Epithelial cell of prostate (primary cell): ENCODE measurements around the gene WIPF1.
A peak's percentile ranks its signal among the peaks of the same experiment; 100 is the strongest.

Experiments used
- DNase-seq: peaks from one replicate; pipeline ENCODE4 v3.0.0-alpha.2; 2011; ENCODE audit warnings: low read depth, low spot score
- H3K27ac ChIP-seq: fragments of 450-650 bp; 2 replicates; pipeline ENCODE4 v1.5.1; 2017; ENCODE audit warnings: mild to moderate bottlenecking

WIPF1 gene

DNA sequence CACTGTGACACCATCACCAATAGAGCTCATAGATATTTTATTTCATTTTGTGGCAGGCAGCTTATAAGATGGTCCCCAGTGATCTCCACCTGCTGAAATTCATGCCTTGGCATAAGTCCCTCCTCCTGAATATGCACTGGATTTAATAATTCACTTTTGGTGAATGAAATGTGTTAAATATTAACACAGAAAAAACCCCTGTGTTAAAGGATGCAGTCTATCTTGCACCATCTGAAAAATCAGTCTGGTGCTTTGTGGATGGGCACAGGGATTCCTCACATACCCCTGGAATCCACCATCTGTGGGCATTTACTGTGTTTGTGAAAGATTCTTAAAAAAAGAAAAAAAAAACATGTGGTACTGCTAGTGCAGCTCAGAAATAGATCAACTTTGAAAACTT lies 26.1 kb upstream of the WIPF1 start:
- no peak overlapping the region for H3K27ac ChIP-seq
- DNase-seq: no peak

DNA sequence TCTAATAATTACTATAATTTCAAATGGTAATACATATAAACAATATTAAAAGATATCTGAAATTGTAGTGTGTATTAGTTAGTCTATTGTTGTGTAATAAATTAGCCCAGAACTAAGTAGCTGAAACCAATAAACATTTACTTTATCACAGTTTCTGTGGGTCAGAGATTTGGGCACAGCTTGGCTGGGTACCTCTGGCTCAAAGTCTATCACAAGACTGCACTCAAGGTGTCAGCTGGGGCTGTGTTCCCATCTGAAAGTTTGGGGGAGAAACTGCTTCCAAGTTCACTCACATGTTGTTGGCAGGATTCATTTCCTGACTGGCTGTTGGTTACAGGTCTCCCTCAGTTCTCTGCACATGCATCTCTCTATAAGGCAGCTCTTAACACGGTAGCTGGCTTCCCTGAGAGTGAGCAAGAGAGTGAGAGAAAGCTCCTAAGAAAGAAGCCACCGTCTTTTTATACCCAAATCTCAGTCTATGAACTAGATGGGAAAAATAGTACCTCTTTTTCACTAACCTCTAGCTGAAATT lies 25.6 kb upstream of the WIPF1 start:
- no peak for DNase-seq
- no peak overlapping the region for H3K27ac ChIP-seq

DNA sequence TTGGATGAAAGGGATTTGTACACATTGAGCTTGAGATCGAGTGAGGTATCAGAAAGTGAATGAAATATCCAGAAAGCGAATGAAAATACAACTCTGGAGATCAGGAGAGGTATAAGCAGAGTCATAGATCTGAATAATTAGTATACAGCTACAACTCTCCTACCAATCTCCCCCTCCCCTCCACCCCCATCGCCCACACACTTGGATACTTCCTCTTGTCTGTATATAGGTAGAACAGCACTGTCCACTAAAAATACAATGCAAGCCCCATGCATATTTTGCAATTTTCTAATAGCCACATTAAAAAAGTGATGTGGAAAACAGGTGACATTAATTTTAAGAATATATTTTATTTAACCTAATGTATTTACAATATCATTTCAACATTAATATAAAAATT lies 23.7 kb upstream of the WIPF1 start:
- no peak overlapping the region for H3K27ac ChIP-seq
- no peak for DNase-seq

DNA sequence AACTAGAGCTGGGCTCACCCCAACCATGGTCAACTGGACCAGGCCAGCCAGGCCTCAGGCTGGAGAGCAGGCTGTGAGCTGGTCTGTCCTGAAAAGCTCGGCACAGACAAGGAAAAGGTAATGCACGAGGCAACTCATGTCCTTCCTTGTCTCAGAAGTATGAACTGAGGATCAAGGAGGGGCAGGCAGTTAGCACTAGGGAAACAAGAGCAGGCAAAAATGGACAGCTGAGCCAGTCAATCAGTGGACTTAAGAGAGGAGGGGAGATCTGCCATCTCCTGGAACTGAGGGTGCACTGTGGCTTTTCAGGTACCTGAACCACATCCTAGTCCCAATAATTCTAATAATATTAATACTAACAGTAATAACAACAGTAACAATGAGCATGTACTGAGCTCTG lies 20.6 kb upstream of the WIPF1 start:
- DNase-seq: no peak
- H3K27ac ChIP-seq: no peak overlapping the region

DNA sequence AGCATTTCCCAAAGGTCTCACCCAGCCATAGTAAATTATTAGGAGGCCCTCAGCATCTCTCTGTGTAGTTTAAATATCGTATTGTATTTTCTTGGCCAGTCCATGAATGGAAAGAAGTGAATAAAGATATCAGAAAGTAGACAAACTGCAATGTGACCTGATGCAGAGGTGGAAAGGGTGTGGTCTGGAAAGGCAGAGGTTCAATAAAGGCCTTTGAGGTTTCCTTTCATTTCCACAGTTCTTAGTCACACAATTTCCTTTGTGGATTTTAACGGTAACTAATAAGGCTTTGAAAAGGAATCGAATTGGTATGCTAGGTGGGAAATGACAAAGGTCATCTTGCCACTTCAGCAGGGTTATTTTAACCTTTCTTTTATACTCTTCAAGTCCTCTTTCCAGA lies 20.1 kb upstream of the WIPF1 start:
- H3K27ac ChIP-seq: no peak overlapping the region

DNA sequence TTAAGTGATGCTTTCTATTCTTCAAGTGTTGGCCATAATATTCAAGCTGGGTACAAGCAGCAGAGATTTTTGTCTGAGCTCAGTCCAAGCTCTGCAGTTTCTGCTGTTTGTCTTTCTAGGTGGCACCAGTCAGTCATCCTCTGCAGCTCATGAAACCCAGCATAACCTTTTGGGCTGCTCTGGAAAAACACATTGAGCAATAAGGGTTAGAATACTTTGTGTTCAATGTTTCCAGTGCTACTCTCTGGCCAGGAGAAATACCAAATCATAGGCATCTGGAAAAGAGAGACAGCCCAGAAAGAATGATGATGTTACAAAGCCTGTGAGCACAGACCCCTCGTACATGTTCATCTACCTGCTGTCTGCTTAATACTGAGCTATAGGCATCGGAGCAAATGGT lies 19.5 kb upstream of the WIPF1 start:
- no peak for DNase-seq
- H3K27ac ChIP-seq: no peak overlapping the region

More for the DNA sequence above, 20.1 kb upstream of the WIPF1 start:
- no peak for DNase-seq

DNA sequence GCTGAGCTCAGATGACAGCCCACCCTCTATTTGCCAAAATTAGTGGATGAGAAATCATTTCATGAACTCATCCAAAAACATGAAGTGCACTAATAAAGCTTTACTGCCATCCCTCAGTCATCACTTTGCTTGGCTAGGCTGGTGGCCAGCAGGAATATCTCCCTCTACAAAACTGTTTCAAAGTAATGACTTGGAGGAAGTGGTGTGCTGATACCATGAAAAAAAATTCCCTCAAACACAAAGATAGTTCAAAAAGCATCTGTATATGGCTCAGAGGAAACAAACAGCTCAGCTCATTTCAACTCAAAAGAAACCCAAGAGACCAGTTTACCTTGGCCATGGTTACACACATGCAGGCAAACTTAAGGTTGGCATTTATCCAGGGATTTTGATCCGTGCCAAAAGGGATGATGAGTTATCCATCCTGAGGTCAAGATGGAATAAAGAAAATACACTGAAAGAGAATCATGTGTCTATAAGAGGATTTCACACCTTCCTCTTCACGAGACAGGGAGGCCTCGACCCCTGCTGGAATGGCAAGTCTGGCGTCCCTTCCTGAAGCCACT lies 18.4 kb upstream of the WIPF1 start:
- DNase-seq: peak; percentile 68
- H3K27ac ChIP-seq: peak overlapping the region; percentile 0

DNA sequence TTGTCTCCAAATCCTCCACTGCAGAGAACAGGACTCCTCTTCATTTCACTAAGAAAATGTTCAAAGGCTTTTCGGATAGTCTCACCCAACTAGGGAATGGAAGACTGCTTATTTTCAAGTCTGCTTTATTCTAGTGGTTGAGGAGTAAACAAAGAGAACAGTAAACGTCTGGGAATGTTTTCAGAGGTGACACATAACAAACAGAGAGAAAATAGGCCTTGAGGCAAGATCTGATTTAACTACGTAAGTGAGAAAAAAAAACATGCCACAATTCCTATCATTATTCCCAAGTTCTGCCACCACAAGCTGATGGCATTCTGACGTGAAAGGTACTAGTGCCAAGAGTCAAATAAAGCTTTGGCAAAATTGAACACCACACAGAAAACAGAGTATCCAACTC lies 16.7 kb upstream of the WIPF1 start:
- peak overlapping the region; percentile 12 for H3K27ac ChIP-seq
- DNase-seq: peak; percentile 79

DNA sequence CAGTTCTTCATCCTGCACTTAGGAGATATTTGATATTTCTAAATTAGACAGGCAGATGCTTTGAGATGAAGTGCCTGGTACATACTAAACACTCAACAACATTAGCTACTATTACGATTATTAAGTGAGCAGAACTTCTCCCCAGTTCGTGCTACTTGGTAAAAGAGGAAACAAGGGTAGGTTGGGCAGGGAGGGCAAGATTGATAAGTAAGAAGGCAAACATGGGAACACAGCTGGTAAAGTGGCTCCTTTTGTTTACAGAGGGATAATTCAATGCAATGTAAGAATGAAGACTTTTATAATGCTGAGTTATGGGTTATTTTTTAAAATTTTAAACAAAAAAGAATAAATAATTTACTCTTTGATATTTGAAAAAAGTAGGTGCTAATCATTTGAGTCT lies 15.9 kb upstream of the WIPF1 start:
- DNase-seq: no peak
- H3K27ac ChIP-seq: no peak overlapping the region

DNA sequence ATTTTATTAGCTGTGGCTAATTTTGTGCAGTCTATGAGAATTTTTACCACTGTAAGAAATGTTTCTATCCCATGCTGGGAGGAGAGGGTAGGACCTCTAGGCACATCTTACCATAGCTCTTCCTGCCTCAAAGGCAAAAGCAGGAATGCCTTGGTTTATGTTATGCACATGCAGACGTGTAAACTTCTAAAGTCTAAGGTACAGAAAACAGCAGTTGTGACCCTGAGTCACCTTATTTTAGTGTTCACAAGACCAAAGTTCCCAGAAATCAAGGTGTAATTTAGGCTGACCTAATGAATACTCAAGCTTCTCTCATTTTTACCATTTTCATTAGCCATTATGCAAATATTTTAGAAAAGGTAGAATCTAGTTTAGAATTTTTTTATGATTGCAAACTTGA lies 15.4 kb upstream of the WIPF1 start:
- no peak overlapping the region for H3K27ac ChIP-seq

DNA sequence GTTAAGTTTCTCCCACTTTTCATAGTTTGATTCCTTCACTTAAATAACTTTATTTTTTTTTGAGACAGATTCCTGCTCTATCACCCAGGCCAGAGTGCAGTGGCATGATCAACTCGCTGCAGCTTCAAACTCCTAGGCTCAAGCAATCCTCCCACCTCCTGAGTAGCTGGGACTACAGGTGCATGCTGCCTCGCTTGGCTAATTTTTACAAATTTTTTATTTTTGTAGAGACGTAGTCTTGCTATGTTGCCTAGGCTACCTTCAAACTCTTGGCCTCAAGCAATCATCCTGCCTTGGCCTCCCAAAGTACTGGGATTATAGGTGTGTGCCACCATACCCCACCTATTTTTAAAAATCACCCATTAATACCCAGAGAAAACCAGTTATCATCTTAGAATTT lies 14.2 kb upstream of the WIPF1 start:
- no peak overlapping the region for H3K27ac ChIP-seq
- no peak for DNase-seq

More for the DNA sequence above, 15.4 kb upstream of the WIPF1 start:
- no peak for DNase-seq

DNA sequence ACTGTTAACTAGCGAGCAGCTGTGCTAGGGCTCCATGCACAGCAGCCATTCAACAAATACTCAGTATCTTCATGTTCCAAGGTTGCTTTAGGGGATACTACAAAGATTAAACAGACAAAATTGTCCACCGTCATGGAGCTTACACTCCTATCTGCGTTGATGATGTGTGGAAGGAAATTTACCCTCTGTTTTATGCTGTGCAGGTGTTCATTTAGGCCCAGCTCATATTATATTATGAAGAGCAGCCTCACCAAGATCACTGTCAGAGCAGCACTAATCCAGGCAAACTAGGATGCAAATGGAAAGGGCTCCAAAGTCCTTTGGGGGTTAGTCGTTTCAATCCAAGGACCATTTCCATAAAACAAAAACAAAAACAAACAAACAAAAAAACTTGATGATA lies 13.4 kb upstream of the WIPF1 start:
- H3K27ac ChIP-seq: no peak overlapping the region
- DNase-seq: no peak

DNA sequence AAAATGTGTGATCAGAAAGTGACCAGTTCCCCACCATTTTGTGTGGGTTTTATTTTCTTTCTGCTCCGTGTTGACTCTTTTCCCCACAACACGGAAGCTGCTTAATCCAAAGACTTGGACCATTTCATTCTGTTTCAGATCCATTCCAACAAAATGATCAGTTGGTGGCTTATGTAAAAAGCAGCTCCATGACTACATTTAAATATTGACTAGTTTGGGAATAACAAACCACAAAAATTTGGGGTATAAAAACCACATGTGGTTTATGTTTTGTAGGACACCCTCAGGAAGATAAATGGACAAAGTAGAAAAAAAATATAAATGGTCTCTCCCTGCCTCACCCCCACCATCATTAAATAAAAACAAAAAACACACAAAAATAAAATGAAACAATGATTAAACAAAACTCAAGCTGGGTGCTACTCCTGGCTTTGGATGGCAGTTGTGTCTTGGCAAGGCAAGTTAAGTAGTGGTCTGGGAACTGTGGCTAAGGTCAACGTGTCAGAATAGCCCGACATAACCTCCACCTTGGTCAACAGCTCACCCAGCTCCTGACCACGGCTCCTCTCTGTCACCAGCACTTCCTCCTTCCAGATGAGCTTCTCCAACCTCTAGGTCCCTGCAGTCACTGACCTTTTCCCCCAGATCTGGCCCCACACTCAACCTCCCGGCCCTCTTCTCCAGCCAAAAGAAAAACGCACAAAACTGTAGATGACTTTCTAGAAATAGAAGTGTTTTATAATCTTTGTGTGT lies 12.8 kb upstream of the WIPF1 start:
- no peak for DNase-seq
- no peak overlapping the region for H3K27ac ChIP-seq

DNA sequence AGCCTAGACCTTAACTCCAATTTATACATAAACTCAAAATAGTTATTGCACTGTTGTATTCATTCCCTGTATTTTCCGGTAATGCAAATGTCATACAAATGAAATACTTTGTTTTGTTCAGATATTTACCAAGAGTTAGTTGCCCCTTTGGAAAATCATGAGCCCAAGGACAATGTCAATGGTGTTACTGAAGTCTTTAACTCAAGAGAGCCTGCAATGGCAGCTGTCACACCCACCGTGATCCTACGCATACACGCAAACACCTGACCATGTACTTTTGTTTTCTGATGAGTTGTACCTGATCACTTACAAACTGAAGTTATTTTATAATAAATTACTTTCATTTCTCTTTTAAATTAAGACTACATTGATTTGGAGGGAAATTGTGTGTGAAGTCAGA lies 11.7 kb upstream of the WIPF1 start:
- H3K27ac ChIP-seq: no peak overlapping the region
- no peak for DNase-seq

DNA sequence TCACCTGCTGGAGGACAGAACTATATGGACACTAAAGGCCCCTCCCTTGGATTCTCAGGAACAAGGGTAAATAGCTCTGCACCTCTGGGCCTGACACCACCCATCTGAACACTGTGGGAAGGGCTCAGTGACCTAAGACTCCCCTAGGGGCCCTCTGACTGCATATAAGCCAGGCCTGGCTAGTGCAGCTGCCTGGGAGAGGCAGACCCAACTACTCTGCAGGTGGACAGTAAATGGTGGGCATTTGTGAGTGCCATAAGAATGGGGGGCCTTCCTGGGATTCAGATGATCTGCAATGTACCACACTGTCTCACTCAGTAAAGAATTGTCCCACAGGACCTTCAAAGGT lies 11.2 kb upstream of the WIPF1 start:
- no peak overlapping the region for H3K27ac ChIP-seq
- no peak for DNase-seq

DNA sequence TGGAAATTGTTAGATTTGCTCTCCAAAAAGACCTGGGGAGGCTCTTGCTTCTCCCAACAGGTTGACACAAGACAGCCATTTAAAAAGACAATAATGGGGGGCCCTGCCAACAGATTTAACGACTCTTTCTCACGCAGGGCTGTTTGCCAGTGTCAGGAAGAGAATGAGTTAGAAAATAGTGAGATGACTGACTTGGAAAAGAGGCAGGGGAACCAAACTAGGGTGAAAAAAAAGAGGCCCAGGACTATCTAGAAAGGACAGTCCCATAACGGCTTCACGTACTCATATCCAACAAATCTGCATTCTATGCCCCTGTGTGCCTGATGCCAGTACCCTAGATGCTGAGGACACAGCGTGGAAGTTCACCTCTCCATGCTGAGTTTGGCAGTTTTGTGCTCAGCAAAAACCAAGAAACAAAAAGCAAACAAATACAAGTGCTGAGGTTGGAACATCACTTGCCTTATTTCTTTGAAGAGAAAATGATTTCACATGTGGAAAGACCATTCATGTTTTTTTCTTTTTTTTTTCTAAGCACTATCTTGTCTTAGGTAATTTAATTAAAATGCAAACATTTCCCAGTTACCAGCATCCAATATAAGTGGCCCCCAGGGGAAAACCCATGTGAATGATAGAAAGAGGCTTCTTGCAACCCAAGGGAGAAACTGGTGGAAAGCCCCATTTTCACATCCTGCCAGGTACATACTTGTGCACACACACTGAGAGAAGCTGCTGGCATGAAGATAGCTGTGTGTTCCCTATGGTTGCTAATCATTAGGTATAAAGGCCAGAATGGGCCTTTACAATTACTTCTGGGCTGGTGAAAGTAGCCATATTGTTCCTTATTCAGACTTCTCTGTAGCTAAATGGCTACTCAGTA lies 10.6 kb upstream of the WIPF1 start:
- H3K27ac ChIP-seq: no peak overlapping the region
- DNase-seq: no peak

DNA sequence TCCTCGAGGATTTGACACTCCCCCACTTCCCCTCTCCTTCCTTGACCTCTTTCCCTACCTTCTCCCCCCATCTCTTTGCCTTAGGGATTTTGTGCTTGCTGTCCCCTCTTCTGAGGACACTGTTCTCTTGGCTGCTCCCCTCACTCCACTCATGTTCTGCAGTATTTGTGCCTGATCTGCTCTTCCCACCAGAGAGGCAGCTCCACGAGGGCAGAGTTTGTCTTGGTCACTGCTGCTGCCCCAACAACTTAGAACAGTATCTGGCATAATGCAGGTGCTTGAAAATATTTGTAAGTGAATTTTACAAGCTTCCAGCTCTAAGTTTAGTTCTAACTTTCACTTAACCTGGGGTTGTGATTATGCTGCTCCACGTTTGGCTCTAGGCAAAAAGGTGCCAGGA lies 10.0 kb upstream of the WIPF1 start:
- H3K27ac ChIP-seq: no peak overlapping the region
- no peak for DNase-seq

DNA sequence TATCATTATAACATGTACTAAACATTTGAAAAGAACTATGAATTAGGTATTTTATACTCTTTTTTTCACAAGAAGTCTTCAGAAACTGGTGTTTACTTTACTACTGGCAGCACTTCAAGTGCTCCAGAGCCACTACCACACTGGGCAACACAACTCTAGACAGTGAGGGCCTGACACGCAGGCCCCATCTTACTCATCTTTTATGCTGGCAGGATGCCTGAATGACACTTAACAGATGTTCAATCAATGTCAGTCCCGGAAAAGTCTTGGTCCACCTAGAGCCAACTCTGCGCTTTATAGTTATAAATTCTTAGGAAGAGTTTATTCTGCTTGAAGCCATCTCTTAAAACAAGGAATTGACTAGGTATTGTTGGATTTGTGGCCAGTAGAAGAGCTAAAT lies 8.7 kb upstream of the WIPF1 start:
- DNase-seq: no peak
- H3K27ac ChIP-seq: no peak overlapping the region

DNA sequence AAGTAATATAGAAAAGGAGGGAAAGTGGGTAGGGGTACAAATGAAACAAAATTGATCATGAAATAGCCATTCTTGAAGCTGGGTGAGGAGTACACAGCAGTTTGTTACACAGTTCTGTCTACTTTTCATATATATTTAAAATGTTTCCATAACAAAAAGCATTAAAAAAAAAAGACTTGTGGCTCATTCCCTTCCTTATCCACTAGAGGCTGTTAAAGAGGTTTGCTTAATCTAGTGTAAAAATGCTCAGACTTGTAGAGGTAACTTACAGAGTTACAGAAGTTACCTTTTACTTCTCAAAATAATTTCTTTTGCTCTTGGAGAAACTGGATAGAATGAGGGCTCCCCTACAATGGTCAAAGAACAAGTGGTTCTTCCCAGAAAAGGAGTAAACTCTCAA lies 8.1 kb upstream of the WIPF1 start:
- no peak for DNase-seq
- no peak overlapping the region for H3K27ac ChIP-seq

DNA sequence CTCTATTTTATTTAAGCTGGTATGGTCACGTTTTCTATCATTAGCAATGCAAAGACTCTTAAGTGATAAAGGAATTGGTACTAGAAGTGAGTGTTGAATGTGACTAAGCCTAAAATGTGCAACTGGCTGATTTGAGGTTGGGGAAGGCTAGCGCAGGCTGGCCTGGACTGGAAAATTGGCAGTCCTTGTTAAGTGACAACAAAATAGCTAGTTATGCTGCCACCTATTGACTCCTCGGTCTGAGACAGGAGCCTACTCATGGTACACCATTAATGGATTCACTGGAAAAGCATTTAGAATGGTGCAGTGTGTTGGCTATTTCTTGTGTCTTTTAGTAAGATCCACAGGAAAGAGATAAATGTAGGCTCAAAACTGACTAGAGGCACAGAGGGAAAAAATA lies 5.7 kb upstream of the WIPF1 start:
- DNase-seq: no peak
- H3K27ac ChIP-seq: no peak overlapping the region

DNA sequence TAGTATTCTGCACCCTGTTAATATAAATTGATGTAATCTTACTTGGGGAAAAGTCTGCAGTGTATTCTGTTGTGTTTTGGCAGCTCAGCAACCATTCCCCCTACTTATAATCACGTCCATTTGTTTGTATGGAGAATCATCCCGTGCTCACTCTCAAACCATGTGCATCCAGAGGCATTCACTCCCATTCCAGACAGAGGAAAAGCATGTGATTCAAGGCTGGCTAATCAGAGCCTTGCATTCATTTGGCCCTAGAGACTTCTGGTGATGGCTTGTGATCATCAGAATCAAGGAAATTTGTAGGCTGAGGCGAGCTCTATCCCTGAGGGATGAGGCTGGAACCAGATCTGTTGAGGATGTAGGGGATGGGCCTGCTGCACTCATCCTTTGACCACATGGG lies 5.1 kb upstream of the WIPF1 start:
- H3K27ac ChIP-seq: no peak overlapping the region

More for the DNA sequence above, 5.1 kb upstream of the WIPF1 start:
- no peak for DNase-seq
